H1 (cell line): ENCODE measurements around the gene CORO6. TPM values are rescaled to one million over a fixed set of nuclear protein-coding genes. Genes with fewer than 3 reads are reported as not detected.
A peak's percentile ranks its signal among the peaks of the same experiment; 100 is the strongest.

ENCODE experiments used
- CTCF ChIA-PET: fragments of 300-600 bp; sonication (Branson Sonifier 250); formaldehyde crosslinking; loops from one replicate; lab custom pipeline; 2021; ENCODE audit not compliant: partially characterized antibody; lab: Charles Lee
- POLR2A ChIA-PET: fragments of 300-600 bp; sonication (Branson Sonifier 250); formaldehyde crosslinking; loops from one replicate; lab custom pipeline; 2021; ENCODE audit warnings: inconsistent platforms; ENCODE audit not compliant: partially characterized antibody; lab: Charles Lee
- DNase-seq, 2 experiments: peaks; one replicate each; pipeline versions ENCODE4 v3.0.0 to v3.0.0-alpha.2; 2010 to 2022; ENCODE audit warnings: low spot score in 2 of 2, low read depth in 1 of 2, mixed read lengths in 1 of 2
- FAIRE-seq: peaks from 2 replicates; lab custom pipeline; 2011; peaks lifted over from hg19 to GRCh38; lab: Jason Lieb, UNC
- H2AFZ ChIP-seq: 2 replicates; pipeline ENCODE4 v1.8.1; 2012; ENCODE audit warnings: low read length, inconsistent platforms
- H2AK5ac ChIP-seq: 2 replicates; pipeline ENCODE4 v1.6.1; 2013; ENCODE audit warnings: low read depth, low read length
- H2BK120ac ChIP-seq: replicated peaks from 2 replicates; pipeline ENCODE3; 2013; ENCODE audit warnings: low read depth, low read length, inconsistent platforms
- H2BK12ac ChIP-seq: 2 replicates; pipeline ENCODE4 v1.6.1; 2013; ENCODE audit warnings: low read depth, low read length
- H2BK15ac ChIP-seq: 2 replicates; pipeline ENCODE4 v1.6.1; 2013; ENCODE audit warnings: low read length
- H2BK20ac ChIP-seq: 2 replicates; pipeline ENCODE4 v1.6.1; 2013; ENCODE audit warnings: low read length
- H2BK5ac ChIP-seq: 2 replicates; pipeline ENCODE4 v1.6.1; 2013; ENCODE audit warnings: low read depth, low read length
- H3K14ac ChIP-seq: 2 replicates; pipeline ENCODE4 v1.6.1; 2013; ENCODE audit warnings: inconsistent platforms; ENCODE audit not compliant: insufficient read length
- H3K18ac ChIP-seq: 2 replicates; pipeline ENCODE4 v1.6.1; 2013; ENCODE audit warnings: low read length; ENCODE audit errors: extremely low read depth
- H3K23ac ChIP-seq: 2 replicates; pipeline ENCODE4 v1.6.1; 2013; ENCODE audit warnings: inconsistent platforms; ENCODE audit not compliant: insufficient read length
- H3K23me2 ChIP-seq: 2 replicates; pipeline ENCODE4 v1.6.1; 2013; ENCODE audit warnings: low read depth, low read length
- H3K27ac ChIP-seq: 2 replicates; pipeline ENCODE4 v1.6.1; 2011; ENCODE audit warnings: low read depth, low read length, inconsistent platforms
- H3K27me3 ChIP-seq, 4 experiments: replicated peaks in 1 of 4; 1 replicate in 1 of 4; 2 replicates in 3 of 4; pipeline versions ENCODE4 v1.6.1 to v1.8.1; 2011 to 2013; ENCODE audit warnings: low read length in 3 of 4, mild to moderate bottlenecking in 3 of 4, inconsistent platforms in 2 of 4, mixed read lengths in 2 of 4, moderate library complexity in 1 of 4; ENCODE audit not compliant: control insufficient read depth in 3 of 4, insufficient read depth in 3 of 4; ENCODE audit errors: extremely low read depth in 1 of 4
- H3K36me3 ChIP-seq, 4 experiments: 2 replicates each; pipeline versions ENCODE4 v1.6.1 to v1.8.1; 2011 to 2013; ENCODE audit warnings: mild to moderate bottlenecking in 4 of 4, low read length in 3 of 4, moderate library complexity in 2 of 4, control low read depth in 1 of 4, inconsistent platforms in 1 of 4; ENCODE audit not compliant: insufficient read depth in 4 of 4, control insufficient read depth in 2 of 4
- H3K4ac ChIP-seq: replicated peaks from 2 replicates; pipeline ENCODE3; 2013; ENCODE audit warnings: low read length, low read depth, mixed read lengths, inconsistent platforms; ENCODE audit not compliant: insufficient read length
- H3K4me1 ChIP-seq, 4 experiments: replicated peaks in 1 of 4; 1 replicate in 1 of 4; 2 replicates in 3 of 4; pipeline versions ENCODE4 v1.6.1 to v1.8.1; 2011 to 2013; ENCODE audit warnings: low read length in 3 of 4, inconsistent platforms in 2 of 4, mixed read lengths in 1 of 4; ENCODE audit not compliant: insufficient read depth in 4 of 4, control insufficient read depth in 3 of 4
- H3K4me2 ChIP-seq, 2 experiments: 2 replicates each; pipeline versions ENCODE4 v1.6.1 to v1.8.1; 2011 to 2013; ENCODE audit warnings: low read depth in 2 of 2, low read length in 2 of 2, control low read depth in 1 of 2, inconsistent platforms in 1 of 2, mild to moderate bottlenecking in 1 of 2; ENCODE audit not compliant: insufficient read depth in 1 of 2
- H3K4me3 ChIP-seq, 4 experiments: fragments of 200-600, 300-600 bp in 1 of 4; sonication (generic), shearing (Covaris generic), sonication (Bioruptor Twin) in 1 of 4; 2 replicates each; pipeline versions ENCODE4 v1.5.1 to v1.8.1; 2011 to 2016; ENCODE audit warnings: low read length in 4 of 4, low read depth in 3 of 4, control low read depth in 2 of 4, inconsistent platforms in 2 of 4, mild to moderate bottlenecking in 2 of 4, mixed read lengths in 1 of 4, moderate library complexity in 1 of 4; ENCODE audit not compliant: insufficient read depth in 2 of 4; ENCODE audit errors: extremely low read depth in 1 of 4
- H3K56ac ChIP-seq: replicated peaks from 2 replicates; pipeline ENCODE3; 2013; ENCODE audit warnings: low read depth, mild to moderate bottlenecking, mixed read lengths, low read length, inconsistent platforms; ENCODE audit not compliant: insufficient read length
- H3K79me1 ChIP-seq: 2 replicates; pipeline ENCODE4 v1.6.1; 2013; ENCODE audit warnings: low read depth, low read length, control low read depth
- H3K79me2 ChIP-seq, 2 experiments: 2 replicates each; pipeline versions ENCODE4 v1.6.1 to v1.8.1; 2012 to 2013; ENCODE audit warnings: low read length in 2 of 2, mild to moderate bottlenecking in 2 of 2, inconsistent platforms in 1 of 2; ENCODE audit not compliant: insufficient read depth in 2 of 2, control insufficient read depth in 1 of 2
- H3K9ac ChIP-seq, 4 experiments: replicated peaks in 1 of 4; 1 replicate in 1 of 4; 2 replicates in 3 of 4; pipeline versions ENCODE4 v1.6.1 to v1.8.1; 2011 to 2013; ENCODE audit warnings: low read depth in 3 of 4, low read length in 3 of 4, control low read depth in 2 of 4, mild to moderate bottlenecking in 2 of 4, moderate library complexity in 2 of 4, inconsistent platforms in 1 of 4; ENCODE audit errors: extremely low read depth in 1 of 4
- H3K9me3 ChIP-seq, 2 experiments: 2 replicates each; pipeline versions ENCODE4 v1.6.1 to v1.8.1; 2012 to 2013; ENCODE audit warnings: mild to moderate bottlenecking in 2 of 2, moderate library complexity in 2 of 2, control low read depth in 1 of 2, inconsistent platforms in 1 of 2, low read depth in 1 of 2, low read length in 1 of 2, mixed read lengths in 1 of 2; ENCODE audit not compliant: insufficient read depth in 2 of 2
- H4K20me1 ChIP-seq, 2 experiments: replicated peaks in 1 of 2; 2 replicates each; pipeline versions ENCODE3 to v1.8.1; 2011 to 2013; ENCODE audit warnings: inconsistent platforms in 2 of 2, low read length in 2 of 2, mild to moderate bottlenecking in 1 of 2; ENCODE audit not compliant: insufficient read depth in 2 of 2, control insufficient read depth in 1 of 2
- H4K5ac ChIP-seq: 2 replicates; pipeline ENCODE4 v1.6.1; 2013; ENCODE audit warnings: low read length, low read depth, mixed read lengths, inconsistent platforms; ENCODE audit not compliant: insufficient read length
- H4K8ac ChIP-seq: 2 replicates; pipeline ENCODE4 v1.8.0; 2013; ENCODE audit warnings: mild to moderate bottlenecking, moderate library complexity, low read length, inconsistent platforms; ENCODE audit not compliant: insufficient read depth; ENCODE audit errors: extremely low read depth
- H4K91ac ChIP-seq: replicated peaks from 2 replicates; pipeline ENCODE3; 2013; ENCODE audit warnings: low read length, mixed read lengths, inconsistent platforms; ENCODE audit not compliant: insufficient read length
- BCL11A ChIP-seq, 2 experiments: IDR thresholded peaks; one replicate each; pipeline ENCODE4 v1.6.1; 2011; ENCODE audit warnings: low read depth in 2 of 2, low read length in 2 of 2, mild to moderate bottlenecking in 2 of 2
- CHD2 ChIP-seq: IDR thresholded peaks from 2 replicates; pipeline ENCODE4 v1.6.1; 2012; ENCODE audit warnings: low read length, improper control_type of control experiment
- CTBP2 ChIP-seq: IDR thresholded peaks from 2 replicates; pipeline ENCODE4 v1.7.0; 2011; ENCODE audit warnings: borderline replicate concordance, mild to moderate bottlenecking, moderate library complexity, mixed read lengths, low read length; ENCODE audit not compliant: insufficient read depth, insufficient read length
- EZH2 ChIP-seq: fragments of 200-600 bp; sonication (generic); IDR thresholded peaks from 2 replicates; pipeline ENCODE4 v1.7.1; 2012; ENCODE audit warnings: low read depth, mild to moderate bottlenecking, moderate library complexity, low read length, inconsistent platforms; ENCODE audit not compliant: severe bottlenecking
- GABPA ChIP-seq: IDR thresholded peaks from 2 replicates; pipeline ENCODE4 v1.6.1; 2011; ENCODE audit warnings: mild to moderate bottlenecking, low read length, moderate library complexity, borderline replicate concordance; ENCODE audit not compliant: insufficient read depth
- GTF2F1 ChIP-seq: IDR thresholded peaks from 2 replicates; pipeline ENCODE4 v1.6.1; 2012; ENCODE audit warnings: low read depth, low read length, improper control_type of control experiment, borderline replicate concordance
- KDM5A ChIP-seq: fragments of 200-600 bp; IDR thresholded peaks from 2 replicates; pipeline ENCODE4 v1.7.1; 2012; ENCODE audit warnings: mild to moderate bottlenecking, low read length, inconsistent platforms, mixed read lengths
- SIRT6 ChIP-seq: IDR thresholded peaks from one replicate; pipeline ENCODE4 v1.7.1; 2012; ENCODE audit warnings: low read length, inconsistent platforms
- SUZ12 ChIP-seq: fragments of 200-600 bp; sonication (generic); IDR thresholded peaks from 2 replicates; pipeline ENCODE4 v1.6.1; 2012; ENCODE audit warnings: mild to moderate bottlenecking, inconsistent platforms, low read length, moderate library complexity, mixed read lengths
- TAF1 ChIP-seq: IDR thresholded peaks from 2 replicates; pipeline ENCODE4 v1.6.1; 2011; ENCODE audit warnings: mild to moderate bottlenecking, low read depth, low read length
- TBP ChIP-seq: IDR thresholded peaks from 2 replicates; pipeline ENCODE4 v1.6.1; 2011; ENCODE audit warnings: low read depth, low read length, improper control_type of control experiment
- WGBS, 2 experiments: shearing (Covaris generic) in 1 of 2; methylation state at CpG; one replicate each; pipeline versions ENCODE4 v1.1.6 to v1.1.7; 2013 to 2015; ENCODE audit warnings: low lambda C conversion rate in 2 of 2, mixed read lengths in 2 of 2, inconsistent platforms in 1 of 2, low coverage in 1 of 2, missing lambda C conversion rate in 1 of 2; ENCODE audit not compliant: insufficient replicate concordance in 2 of 2, insufficient coverage in 1 of 2, insufficient read length in 1 of 2; ENCODE audit errors: extremely low coverage in 1 of 2, missing lambda C conversion rate in 1 of 2; 5-methylcytosine and 5-hydroxymethylcytosine counted together
- polyA plus RNA-seq, 7 experiments: library from polyadenylated mRNA; depleted of rRNA in 3 of 7; stranded (reverse) in 5 of 7; unstranded in 2 of 7; fragments of >200 nt in 5 of 7; fragments of 200-250 nt in 2 of 7; gene quantifications; 1 replicate in 5 of 7; 2 replicates in 1 of 7; 4 replicates in 1 of 7; pipeline versions ENCODE4 v1.2.1 to v1.2.3, GENCODE V29; 2011 to 2013; ENCODE audit warnings: missing spikeins in 2 of 7, mixed read lengths in 2 of 7
- total RNA-seq: library from RNA; stranded (reverse); fragmentation: NEBNext Ultra II Directional; extraction: Animal tissue kit (Norgen Biotek cat#: 25700); gene quantifications from 2 replicates; pipeline ENCODE4 v1.2.1, GENCODE V29; 2021

CORO6 gene
- total and polyA plus RNA-seq, 2 of the 8 experiments (the other 6 are each of a cell fraction or from before 2014, with no cell fraction given) = 2.5 to 8.6 TPM

DNA sequence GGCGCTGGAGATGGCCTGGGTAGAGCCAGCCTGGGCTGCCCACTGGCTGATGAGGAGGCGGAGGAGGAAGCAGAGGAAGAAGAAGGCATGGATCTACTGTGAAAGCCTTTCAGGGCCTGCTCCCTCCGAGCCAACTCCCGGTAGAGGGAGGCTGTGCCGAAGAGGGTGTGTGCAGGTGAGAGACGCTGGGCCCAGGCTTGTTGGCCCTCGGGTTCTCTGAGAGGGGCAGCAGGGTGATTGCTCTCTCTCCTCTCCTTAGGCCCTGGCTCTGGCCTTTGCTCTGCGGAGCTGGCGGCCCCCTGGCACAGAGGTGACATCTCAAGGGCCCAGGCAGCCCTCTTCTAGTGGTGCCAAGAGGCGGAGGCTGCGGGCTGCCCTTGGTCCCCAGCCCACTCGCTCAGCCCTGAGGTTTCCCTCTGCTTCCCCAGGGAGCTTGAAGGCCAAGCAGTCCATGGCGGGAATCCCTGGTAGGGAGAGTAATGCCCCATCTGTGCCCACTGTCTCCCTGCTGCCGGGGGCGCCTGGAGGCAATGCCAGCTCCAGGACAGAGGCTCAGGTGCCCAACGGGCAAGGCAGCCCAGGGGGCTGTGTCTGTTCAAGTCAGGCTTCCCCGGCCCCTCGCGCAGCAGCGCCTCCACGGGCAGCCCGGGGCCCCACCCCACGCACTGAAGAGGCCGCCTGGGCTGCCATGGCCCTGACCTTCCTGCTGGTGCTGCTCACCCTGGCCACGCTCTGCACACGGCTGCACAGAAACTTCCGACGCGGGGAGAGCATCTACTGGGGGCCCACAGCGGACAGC, 50.6 kb downstream of the CORO6 start:
- Histone ChIP-seq H3K79me2 (no peaks in the 10 kb centered on the region), H3K27ac (no peak overlapping the region), H4K20me1 (peaks cover 0 to 1% of the 10 kb centered on the region in 2 experiments), H3K79me1 (no peaks in the 10 kb centered on the region), H2AFZ (no peak overlapping the region), H3K4ac (no peak overlapping the region), H3K18ac (peak overlapping the region; percentile 65), H3K14ac (no peak overlapping the region), H4K91ac (no peak overlapping the region), H3K23ac (no peak overlapping the region), H4K5ac (no peak overlapping the region), H3K23me2 (peaks cover 16% of the 10 kb centered on the region), H2BK120ac (no peak overlapping the region), H2AK5ac (no peak overlapping the region), H3K27me3 (peaks cover 0 to 18% (median 10%) of the 10 kb centered on the region in 4 experiments; a peak in 5 of 7 replicates), H2BK20ac (no peak overlapping the region), H3K4me3 (peak overlapping the region in 1 of 4 experiments; percentile 54; a peak in 2 of 8 replicates), H3K36me3 (peaks cover 3 to 22% (median 13%) of the 10 kb centered on the region in 4 experiments; a peak in 6 of 8 replicates), H2BK12ac (no peak overlapping the region), H3K56ac (no peak overlapping the region), H2BK5ac (no peak overlapping the region), H3K9me3 (no peaks in the 10 kb centered on the region), H3K4me1 (peaks cover 0 to 9% (median 7%) of the 10 kb centered on the region in 4 experiments; a peak in 5 of 7 replicates), H2BK15ac (no peak overlapping the region), H3K4me2 (peak overlapping the region; percentile 32 to 76; a peak in 2 of 4 replicates), H3K9ac (no peak overlapping the region), H4K8ac (peak overlapping the region; percentile 36; the same call in 1 of the 2 replicates)
- FAIRE-seq (no peak), DNase-seq (no peak)
- ChIA-PET POLR2A (interaction anchor here (1.2 to 2.5 kb wide), 7 partner anchors 8 to 367 kb away, joined by 3 to 9 read pairs (median 3); partner anchors contain the start of genes ANKRD13B and NUFIP2), CTCF (interaction anchor here (0.7 to 15.3 kb wide), 20 partner anchors 11 to 816 kb away, joined by 3 to 167 read pairs (median 4); partner anchors contain the start of genes ANKRD13B, CORO6 and TAOK1)
- 83% methylated on average over 17 of the region's 30 CpGs; no CpG with 5 or more reads in 1 of the 2 experiments for WGBS, 2 experiments
- TF ChIP-seq KDM5A = no peak
- no peak for TF ChIP-seq SUZ12
- no peak for TF ChIP-seq GABPA
- no peak for TF ChIP-seq BCL11A (IDR thresholded peaks at IDR 0.05; ENCODE audit: low read depth in 2 of 2, low read length in 2 of 2)
- TF ChIP-seq EZH2 = no peak
- TF ChIP-seq TBP = no peak
- TF ChIP-seq TAF1 = no peak
- no peak for TF ChIP-seq SIRT6
- no peak for TF ChIP-seq CHD2
- TF ChIP-seq GTF2F1 = no peak
- TF ChIP-seq CTBP2 = no peak
